HEK293T (cell line): Measurements from ENCODE around the gene TLE3.

Experiments
- BHLHE40 ChIP-seq: fragments of 450-650 bp; IDR thresholded peaks from 2 replicates; pipeline ENCODE4 v1.6.1; 2016; ENCODE audit warnings: mild to moderate bottlenecking, moderate library complexity, borderline replicate concordance
- CTBP1 ChIP-seq: fragments of 450-650 bp; IDR thresholded peaks from 2 replicates; pipeline ENCODE4 v1.6.1; 2016; ENCODE audit warnings: borderline replicate concordance
- ELF4 ChIP-seq: fragments of 450-650 bp; IDR thresholded peaks from 2 replicates; pipeline ENCODE4 v1.6.1; 2017; ENCODE audit warnings: antibody characterized with exemption
- FOXA1 ChIP-seq: fragments of 450-650 bp; IDR thresholded peaks from 2 replicates; pipeline ENCODE4 v1.6.1; 2016; ENCODE audit warnings: mild to moderate bottlenecking
- FOXK2 ChIP-seq: fragments of 450-650 bp; IDR thresholded peaks from 2 replicates; pipeline ENCODE4 v1.6.1; 2016; ENCODE audit warnings: mild to moderate bottlenecking
- FOXM1 ChIP-seq: fragments of 450-650 bp; IDR thresholded peaks from 2 replicates; pipeline ENCODE4 v1.6.1; 2017; ENCODE audit warnings: mild to moderate bottlenecking, borderline replicate concordance
- HDGF ChIP-seq: fragments of 450-650 bp; IDR thresholded peaks from 2 replicates; pipeline ENCODE4 v1.6.1; 2017; ENCODE audit warnings: antibody characterized with exemption, borderline replicate concordance
- L3MBTL2 ChIP-seq: fragments of 450-650 bp; conservative IDR thresholded peaks from 2 replicates; pipeline ENCODE4 v1.6.1; 2016; ENCODE audit warnings: mild to moderate bottlenecking
- PKNOX1 ChIP-seq: fragments of 450-650 bp; IDR thresholded peaks from 2 replicates; pipeline ENCODE4 v1.6.1; 2016
- SP1 ChIP-seq: fragments of 450-650 bp; IDR thresholded peaks from 2 replicates; pipeline ENCODE4 v1.6.1; 2017
- SUZ12 ChIP-seq: fragments of 450-650 bp; IDR thresholded peaks from 2 replicates; pipeline ENCODE4 v1.6.1; 2016; ENCODE audit warnings: mild to moderate bottlenecking
- TARDBP ChIP-seq: fragments of 450-650 bp; IDR thresholded peaks from 2 replicates; pipeline ENCODE4 v1.6.1; 2016
- ZNF384 ChIP-seq: fragments of 450-650 bp; IDR thresholded peaks from 2 replicates; pipeline ENCODE4 v1.6.1; 2016

- no peak for TF ChIP-seq PKNOX1
- TF ChIP-seq ZNF384 = no peak
- no peak for TF ChIP-seq FOXK2
- TF ChIP-seq SUZ12 = no peak
- TF ChIP-seq FOXM1 = no peak
- no peak for TF ChIP-seq FOXA1
- no peak for TF ChIP-seq SP1
- no peak for TF ChIP-seq CTBP1
- TF ChIP-seq HDGF = no peak
- TF ChIP-seq ELF4 = no peak
- TF ChIP-seq BHLHE40 = no peak
- no peak for TF ChIP-seq L3MBTL2
- no peak for TF ChIP-seq TARDBP
These were observed 65.2 kb downstream of the TLE3 start for GRCh38 chr15:70032509-70032908.
